ENCODE results near the gene USHBP1.

USHBP1 gene

GRCh38 chr19:17211547-17212446, 52.7 kb downstream of the USHBP1 start:
- DNase-seq (ENCODE audit: low spot score), result no peak

- no peak for DNase-seq (ENCODE audit: low spot score)
Measured at GRCh38 chr19:17210296-17210695, 54.2 kb downstream of the USHBP1 start.

- DNase-seq (ENCODE audit: low spot score), result no peak
Measured at GRCh38 chr19:17209126-17210036, 55.2 kb downstream of the USHBP1 start.

DNA sequence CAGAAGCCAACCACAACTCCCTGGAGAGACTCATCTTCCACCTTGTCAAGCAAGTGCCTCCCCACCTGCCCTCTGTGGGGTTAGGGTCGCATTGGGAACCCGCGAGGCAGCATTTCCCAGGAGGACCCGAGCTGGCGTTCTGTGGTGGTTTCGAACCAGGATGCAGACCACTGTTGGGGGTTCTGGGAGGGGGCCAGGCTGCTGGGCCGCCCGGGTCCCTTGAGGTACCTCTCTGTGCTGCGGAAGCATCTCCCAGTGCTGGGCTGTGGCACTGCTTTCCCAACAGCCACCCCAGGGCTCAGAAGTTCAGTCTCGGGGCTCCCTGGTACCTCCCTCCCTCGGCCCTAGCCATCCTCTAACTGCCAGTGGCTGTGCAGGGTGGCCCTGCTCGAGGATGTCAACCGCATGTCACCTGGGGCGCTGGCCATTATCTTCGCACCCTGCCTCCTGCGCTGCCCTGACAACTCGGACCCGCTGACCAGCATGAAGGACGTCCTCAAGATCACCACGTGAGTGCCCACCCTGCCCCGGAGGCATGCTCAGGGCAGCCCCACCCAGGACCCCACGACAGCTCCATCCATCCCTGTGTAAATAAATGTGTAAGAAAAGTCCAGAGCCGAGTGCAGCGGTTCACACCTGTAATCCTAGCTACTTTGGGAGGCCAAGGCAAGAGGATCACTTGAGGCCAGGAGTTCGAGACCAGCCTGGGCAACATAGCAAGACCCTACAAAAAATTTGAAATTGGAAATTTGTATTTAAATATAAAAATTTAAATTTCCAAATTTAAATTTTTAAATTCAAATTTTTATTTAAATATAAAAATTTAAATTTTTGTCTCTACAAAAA, 57.6 kb downstream of the USHBP1 start:
- DNase-seq (ENCODE audit: low spot score), result no peak

DNA sequence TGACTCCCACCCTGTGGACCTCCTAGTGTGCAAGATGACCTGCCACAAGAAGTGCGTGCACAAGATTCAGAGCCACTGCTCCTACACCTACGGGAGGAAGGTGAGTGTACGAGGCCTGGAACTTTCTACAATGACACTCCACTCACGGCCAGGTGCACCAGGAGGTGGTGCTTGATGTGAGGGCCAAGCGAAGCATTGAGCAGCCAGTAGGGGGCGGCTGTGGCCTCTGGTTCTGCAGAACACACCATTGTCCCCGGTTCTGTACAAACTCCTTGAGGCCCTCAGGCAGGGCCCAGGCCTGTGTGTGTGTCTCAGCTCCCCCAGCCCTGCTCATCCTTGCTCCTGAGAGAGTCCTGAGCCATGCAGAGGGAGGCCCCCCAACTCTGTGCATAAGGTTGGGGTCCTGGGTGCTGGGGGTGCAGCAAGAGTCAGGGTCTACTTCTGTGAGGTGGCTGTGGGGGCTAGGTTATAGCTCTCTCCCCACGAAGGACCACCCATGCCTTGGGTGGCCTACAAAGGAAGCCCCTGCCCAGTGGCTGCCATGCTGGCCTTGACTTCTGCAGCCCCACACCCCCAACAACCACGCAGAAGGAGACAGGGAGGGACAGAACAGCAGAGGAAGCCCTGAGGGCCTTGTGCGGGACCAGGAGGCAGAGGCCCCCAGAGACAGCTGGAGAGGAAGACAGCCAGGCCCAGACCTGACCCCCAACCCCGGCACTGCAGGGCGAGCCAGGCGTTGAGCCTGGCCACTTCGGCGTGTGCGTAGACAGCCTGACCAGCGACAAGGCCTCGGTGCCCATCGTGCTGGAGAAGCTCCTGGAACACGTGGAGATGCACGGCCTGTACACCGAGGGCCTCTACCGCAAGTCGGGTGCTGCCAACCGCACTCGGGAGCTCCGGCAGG, 59.1 kb downstream of the USHBP1 start:
- peak; percentile 87 for DNase-seq (ENCODE audit: low spot score)

GRCh38 chr19:17202713-17203112, 61.8 kb downstream of the USHBP1 start:
- no peak for DNase-seq (ENCODE audit: low spot score)

DNA sequence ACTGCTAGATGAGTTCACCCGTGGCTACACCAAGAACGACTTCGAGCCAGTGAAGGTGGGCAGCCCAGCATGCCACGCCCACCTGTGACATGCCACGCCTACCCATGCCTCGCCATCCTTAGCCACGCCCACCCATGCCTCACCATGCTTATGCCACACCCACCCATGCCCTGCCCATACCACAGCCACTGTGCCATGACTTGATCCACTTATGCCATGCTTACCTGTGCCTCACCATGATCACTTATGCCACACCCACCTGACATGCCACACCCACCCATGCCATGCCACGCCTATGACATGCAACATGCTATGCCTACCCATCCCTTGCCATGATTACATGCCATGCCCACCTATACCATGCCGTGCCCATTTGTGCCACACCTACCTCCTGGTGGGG, 62.3 kb downstream of the USHBP1 start:
- DNase-seq (ENCODE audit: low spot score), result no peak

DNA sequence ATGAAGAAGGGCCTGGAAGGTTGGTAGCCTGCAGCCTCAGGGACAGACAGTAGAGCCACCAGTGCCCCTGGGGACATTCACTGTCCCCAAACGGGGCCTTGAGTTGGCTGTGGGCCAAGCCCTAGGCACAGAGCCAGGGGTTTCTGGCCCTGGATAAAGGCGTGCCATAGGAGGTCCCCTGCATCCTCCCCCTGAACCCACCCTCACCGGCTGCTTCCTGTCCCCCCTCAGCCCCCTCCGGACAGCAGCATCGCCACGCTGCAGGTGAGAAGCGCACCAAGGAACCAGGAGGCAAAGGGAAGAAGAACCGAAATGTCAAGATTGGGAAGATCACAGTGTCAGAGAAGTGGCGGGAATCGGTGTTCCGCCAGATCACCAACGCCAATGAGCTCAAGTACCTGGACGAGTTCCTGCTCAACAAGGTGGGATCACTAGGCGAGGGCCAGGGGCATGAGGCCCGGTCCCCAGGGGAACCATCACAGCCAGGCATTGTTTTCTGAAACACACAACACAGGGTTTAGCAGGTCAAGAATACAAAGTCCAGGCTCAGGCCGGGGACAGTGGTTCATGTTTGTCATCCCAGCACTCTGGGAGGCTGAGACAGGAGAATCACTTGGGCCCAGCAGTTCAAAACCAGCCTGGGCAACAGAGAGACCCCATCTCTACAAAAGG, 64.0 kb downstream of the USHBP1 start:
- peak; percentile 70 for DNase-seq (ENCODE audit: low spot score)

All from HuH-7.5 (cell line).